Measurements from ENCODE around the gene TBX2. TPM values are rescaled to one million over a fixed set of nuclear protein-coding genes. Genes with fewer than 3 reads are reported as not detected.

Gene TBX2
- total RNA-seq, 2 experiments from 2014 or later, result not detected

DNA sequence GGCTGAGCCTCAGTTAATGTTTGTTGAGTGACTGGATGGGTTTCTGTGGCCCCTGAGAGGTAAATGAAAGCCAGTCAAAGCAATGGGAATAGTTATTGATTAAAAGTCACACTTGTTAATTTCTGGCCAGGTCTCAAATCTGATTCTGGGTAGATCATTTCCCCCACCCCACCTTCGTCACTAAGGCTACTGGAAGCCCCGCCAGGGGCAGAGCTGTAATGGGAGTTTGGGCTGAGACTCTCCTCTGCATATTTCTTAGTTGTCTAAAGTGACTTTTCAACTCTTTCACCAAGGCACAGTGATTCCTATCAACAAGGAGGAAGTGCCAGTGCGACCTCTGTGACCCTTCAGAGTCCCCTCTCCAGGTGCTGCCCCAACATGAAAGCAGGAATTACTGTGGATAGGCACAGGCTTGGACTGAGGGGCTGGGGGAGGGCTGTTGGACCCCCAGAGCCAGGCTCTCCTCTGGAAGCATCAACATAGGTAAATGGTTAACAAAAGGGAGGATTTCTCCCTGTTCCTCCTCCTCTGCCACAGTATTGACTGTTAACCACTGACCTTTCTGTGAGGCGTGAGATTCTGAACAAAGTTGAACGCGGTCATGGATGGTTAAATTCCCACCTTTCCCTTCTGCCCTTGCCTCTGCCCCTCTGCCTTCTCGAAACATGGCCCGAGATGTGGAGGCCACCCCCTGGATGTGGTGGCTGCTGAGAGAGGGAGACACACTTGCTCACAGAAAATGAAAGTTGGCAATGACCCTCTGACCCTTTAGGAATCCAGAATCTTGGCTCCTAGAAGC is 20.8 kb upstream of the TBX2 start:
- no peaks in the 10 kb centered on the region for H3K27me3 Mint-ChIP-seq
- TF ChIP-seq, protein P1, sequence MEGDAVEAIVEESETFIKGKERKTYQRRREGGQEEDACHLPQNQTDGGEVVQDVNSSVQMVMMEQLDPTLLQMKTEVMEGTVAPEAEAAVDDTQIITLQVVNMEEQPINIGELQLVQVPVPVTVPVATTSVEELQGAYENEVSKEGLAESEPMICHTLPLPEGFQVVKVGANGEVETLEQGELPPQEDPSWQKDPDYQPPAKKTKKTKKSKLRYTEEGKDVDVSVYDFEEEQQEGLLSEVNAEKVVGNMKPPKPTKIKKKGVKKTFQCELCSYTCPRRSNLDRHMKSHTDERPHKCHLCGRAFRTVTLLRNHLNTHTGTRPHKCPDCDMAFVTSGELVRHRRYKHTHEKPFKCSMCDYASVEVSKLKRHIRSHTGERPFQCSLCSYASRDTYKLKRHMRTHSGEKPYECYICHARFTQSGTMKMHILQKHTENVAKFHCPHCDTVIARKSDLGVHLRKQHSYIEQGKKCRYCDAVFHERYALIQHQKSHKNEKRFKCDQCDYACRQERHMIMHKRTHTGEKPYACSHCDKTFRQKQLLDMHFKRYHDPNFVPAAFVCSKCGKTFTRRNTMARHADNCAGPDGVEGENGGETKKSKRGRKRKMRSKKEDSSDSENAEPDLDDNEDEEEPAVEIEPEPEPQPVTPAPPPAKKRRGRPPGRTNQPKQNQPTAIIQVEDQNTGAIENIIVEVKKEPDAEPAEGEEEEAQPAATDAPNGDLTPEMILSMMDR (IDR thresholded peaks at IDR 0.05), result no peak
- no peaks in the 10 kb centered on the region for H3K36me3 Mint-ChIP-seq (ENCODE audit: low read depth)
- ChIA-PET POLR2A (no interaction called here), CTCF (no interaction called here)
- ATAC-seq (no peak), DNase-seq (no peak)
- H3K4me3 Mint-ChIP-seq, result no peak overlapping the region
- no peaks in the 10 kb centered on the region for H3K4me1 Mint-ChIP-seq (ENCODE audit: low read depth)
- H3K27ac Mint-ChIP-seq, result no peak overlapping the region
- intact Hi-C loops (cut with micrococcal nuclease), result no loop called here
- H3K9me3 Mint-ChIP-seq, result no peaks in the 10 kb centered on the region

DNA sequence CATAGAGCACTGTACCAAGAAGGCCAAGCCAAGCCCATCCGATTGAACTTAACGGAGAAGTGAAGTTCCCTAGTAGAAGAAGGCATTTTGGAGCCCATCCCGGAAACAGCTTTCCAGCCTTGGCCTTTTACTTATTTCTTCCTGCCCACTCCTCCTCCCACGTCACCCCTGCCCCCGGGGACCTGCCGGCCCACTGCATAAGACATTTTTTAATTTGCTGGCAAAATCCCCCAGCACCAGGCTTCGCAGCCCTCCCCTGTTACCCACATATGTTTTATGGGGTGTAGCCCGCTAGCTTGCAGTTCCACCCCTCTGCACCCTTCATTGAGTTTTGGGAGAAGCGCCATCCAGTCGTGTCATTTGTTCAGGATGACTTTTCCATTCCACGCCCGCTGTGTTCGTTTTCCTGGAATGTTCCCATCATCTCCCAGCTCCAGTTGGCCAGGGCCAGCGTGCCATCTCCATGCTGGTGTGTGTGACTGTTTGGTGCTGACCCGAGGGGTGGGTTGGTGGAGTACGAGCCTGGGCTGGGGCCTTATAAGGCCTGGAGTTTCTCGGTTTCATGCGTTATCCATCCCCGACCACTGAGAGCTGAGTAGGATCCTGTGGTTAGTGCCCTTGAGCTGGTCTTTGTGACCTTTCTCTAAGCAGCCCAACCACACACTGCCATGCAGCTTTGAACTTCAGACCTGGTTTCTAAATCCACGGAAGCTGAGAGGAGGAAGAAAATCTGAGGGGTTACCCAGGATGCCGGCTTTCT is 20.0 kb upstream of the TBX2 start:
- Mint-ChIP-seq H3K9me3 (no peaks in the 10 kb centered on the region), H3K4me1 (ENCODE audit: low read depth) (no peaks in the 10 kb centered on the region), H3K27me3 (no peaks in the 10 kb centered on the region), H3K27ac (no peak overlapping the region), H3K36me3 (ENCODE audit: low read depth) (no peaks in the 10 kb centered on the region), H3K4me3 (no peak overlapping the region)
- POLR2A ChIA-PET, result no interaction called here
- intact Hi-C loops (cut with micrococcal nuclease), result no loop called here
- DNase-seq (no peak), ATAC-seq (no peak)
- CTCF ChIA-PET, result no interaction called here
- TF ChIP-seq, protein P1 (IDR thresholded peaks at IDR 0.05), result no peak

DNA sequence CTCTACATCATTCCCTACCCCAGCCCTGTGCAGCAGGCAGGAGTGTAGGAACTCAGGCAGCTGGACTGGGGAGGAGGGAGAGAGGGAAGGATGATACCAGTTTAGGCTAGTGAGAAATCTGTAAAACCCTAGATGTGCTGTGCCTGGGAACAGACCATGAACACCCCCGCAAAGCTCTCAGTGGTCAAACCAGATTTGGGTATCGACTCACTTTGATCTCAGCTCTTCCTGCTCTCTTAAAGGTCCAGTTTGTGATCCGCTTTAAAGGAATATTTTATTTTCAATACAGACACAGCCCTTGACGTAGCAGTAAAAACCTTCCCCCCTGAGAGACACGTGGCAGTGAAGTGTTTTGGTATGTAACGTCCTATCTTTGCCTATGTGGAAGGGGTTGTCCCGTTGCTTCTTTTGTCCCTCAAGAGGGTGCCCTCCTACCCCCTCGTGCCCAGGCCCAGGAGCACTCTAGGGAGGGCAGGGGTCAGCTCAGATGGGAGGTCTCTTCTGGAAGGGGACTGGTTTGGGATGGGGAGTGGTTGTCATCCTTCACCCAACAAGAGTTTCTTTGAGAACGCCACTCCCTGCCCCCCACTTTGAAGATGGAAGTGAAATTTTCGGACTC is 19.3 kb upstream of the TBX2 start:
- ChIA-PET POLR2A (no interaction called here), CTCF (no interaction called here)
- no peak for ATAC-seq
- Mint-ChIP-seq H3K4me1 (ENCODE audit: low read depth) (no peaks in the 10 kb centered on the region), H3K36me3 (ENCODE audit: low read depth) (no peaks in the 10 kb centered on the region), H3K27ac (no peak overlapping the region), H3K4me3 (no peak overlapping the region), H3K9me3 (no peaks in the 10 kb centered on the region), H3K27me3 (no peaks in the 10 kb centered on the region)
- TF ChIP-seq, protein P1 (IDR thresholded peaks at IDR 0.05), result no peak
- no peak for DNase-seq
- intact Hi-C loops (cut with micrococcal nuclease), result no loop called here

DNA sequence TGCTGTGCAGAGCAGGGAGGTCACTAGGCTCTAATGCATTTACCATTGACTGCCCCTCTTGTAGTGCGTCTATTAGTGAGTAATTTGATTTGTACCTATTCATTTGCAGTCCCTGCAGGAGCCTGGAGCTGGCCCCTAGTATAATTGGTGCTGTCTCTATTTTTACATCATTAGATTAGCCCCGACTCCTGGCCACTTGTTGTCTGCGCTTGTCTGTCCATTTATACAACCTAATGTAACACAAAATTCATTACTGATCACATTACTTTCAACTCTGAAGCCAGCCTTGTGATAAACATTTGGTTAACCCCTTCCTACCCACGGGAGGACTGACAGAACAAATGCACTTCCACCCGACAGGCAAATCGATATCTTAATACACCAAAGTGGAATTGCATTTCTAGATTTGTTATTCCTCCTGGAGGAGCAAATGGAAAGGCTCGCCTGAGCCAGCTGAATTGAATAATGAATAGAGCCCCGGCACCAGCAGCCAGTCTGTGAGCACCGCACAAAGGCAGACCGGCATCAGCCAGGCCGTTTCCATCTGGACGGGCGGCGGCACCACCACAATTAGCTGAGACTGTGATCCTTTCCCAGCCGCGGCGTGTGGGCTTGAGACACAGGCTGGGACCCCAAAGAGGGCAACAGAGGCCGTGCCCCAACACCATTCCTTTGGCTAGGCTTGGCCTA is 18.7 kb upstream of the TBX2 start:
- intact Hi-C loops (cut with micrococcal nuclease), result no loop called here
- ATAC-seq, result no peak
- DNase-seq, result no peak
- H3K4me3 Mint-ChIP-seq, result no peak overlapping the region
- H3K9me3 Mint-ChIP-seq, result no peaks in the 10 kb centered on the region
- ChIA-PET CTCF (no interaction called here), POLR2A (no interaction called here)
- TF ChIP-seq, protein P1 (IDR thresholded peaks at IDR 0.05), result no peak
- no peaks in the 10 kb centered on the region for H3K27me3 Mint-ChIP-seq
- H3K27ac Mint-ChIP-seq, result no peak overlapping the region
- no peaks in the 10 kb centered on the region for H3K36me3 Mint-ChIP-seq (ENCODE audit: low read depth)
- H3K4me1 Mint-ChIP-seq (ENCODE audit: low read depth), result no peaks in the 10 kb centered on the region

Measured in activated CD8-positive, alpha-beta T cell treated with anti-CD3 and anti-CD28 coated beads for 36 hours (primary cell).